Liver (tissue), 9 donors: ENCODE measurements around the gene RMRP. TPM values are rescaled to one million over a fixed set of nuclear protein-coding genes. Genes with fewer than 3 reads are reported as not detected.
A peak's percentile ranks its signal among the peaks of the same experiment; 100 is the strongest.

Source experiments
- DNase-seq: peaks from one replicate; pipeline ENCODE4 v3.0.0-alpha.2; 2017; ENCODE audit warnings: low spot score
- H3K27ac ChIP-seq, 2 donors: one replicate each; pipeline ENCODE4 v1.7.0; 2013; ENCODE audit warnings: inconsistent platforms in 2 of 2, low read length in 2 of 2, control low read depth in 1 of 2, low read depth in 1 of 2, mild to moderate bottlenecking in 1 of 2
- H3K27me3 ChIP-seq, 4 donors: one replicate each; pipeline versions ENCODE4 v1.6.1 to v1.7.0; 2013; ENCODE audit warnings: low read length in 3 of 4, inconsistent platforms in 1 of 4, mild to moderate bottlenecking in 1 of 4, moderate library complexity in 1 of 4; ENCODE audit not compliant: control insufficient read depth in 4 of 4, insufficient read depth in 4 of 4
- H3K36me3 ChIP-seq, 4 donors: one replicate each; pipeline versions ENCODE4 v1.6.1 to v1.7.0; 2013; ENCODE audit warnings: low read length in 3 of 4, mild to moderate bottlenecking in 3 of 4, low read depth in 1 of 4, moderate library complexity in 1 of 4; ENCODE audit not compliant: control insufficient read depth in 4 of 4, insufficient read depth in 3 of 4
- H3K4me1 ChIP-seq, 4 donors: one replicate each; pipeline versions ENCODE4 v1.6.1 to v1.7.0; 2013; ENCODE audit warnings: low read length in 3 of 4, mild to moderate bottlenecking in 3 of 4, moderate library complexity in 1 of 4; ENCODE audit not compliant: control insufficient read depth in 4 of 4, insufficient read depth in 4 of 4
- H3K4me3 ChIP-seq, 3 donors: one replicate each; pipeline versions ENCODE4 v1.6.1 to v1.7.0; 2013; ENCODE audit warnings: low read length in 3 of 3, control low read depth in 1 of 3, low read depth in 1 of 3, mild to moderate bottlenecking in 1 of 3
- H3K9ac ChIP-seq, 2 donors: one replicate each; pipeline ENCODE4 v1.7.0; 2013; ENCODE audit warnings: low read length in 2 of 2, mild to moderate bottlenecking in 2 of 2, moderate library complexity in 2 of 2, control low read depth in 1 of 2, low read depth in 1 of 2
- H3K9me3 ChIP-seq, 4 donors: one replicate each; pipeline versions ENCODE4 v1.6.1 to v1.7.0; 2013; ENCODE audit warnings: low read length in 3 of 4; ENCODE audit not compliant: control insufficient read depth in 4 of 4
- EGR1 ChIP-seq, 2 donors: IDR thresholded peaks; 2 replicates each; pipeline ENCODE4 v1.6.1; 2016 to 2018; ENCODE audit warnings: antibody characterized with exemption in 2 of 2, low read depth in 2 of 2
- FOXA1 ChIP-seq: IDR thresholded peaks from 2 replicates; pipeline ENCODE4 v1.6.1; 2016; ENCODE audit warnings: antibody characterized with exemption
- FOXA2 ChIP-seq: IDR thresholded peaks from 2 replicates; pipeline ENCODE4 v1.6.1; 2016; ENCODE audit warnings: antibody characterized with exemption
- GABPA ChIP-seq, 2 donors: IDR thresholded peaks in 1 of 2; conservative IDR thresholded peaks in 1 of 2; 2 replicates each; pipeline ENCODE4 v1.6.1; 2016; ENCODE audit warnings: antibody characterized with exemption in 2 of 2, mild to moderate bottlenecking in 1 of 2, moderate library complexity in 1 of 2
- HNF4A ChIP-seq, 2 donors: conservative IDR thresholded peaks; 2 replicates each; pipeline ENCODE4 v1.6.1; 2016; ENCODE audit warnings: antibody characterized with exemption in 2 of 2, mild to moderate bottlenecking in 2 of 2
- HNF4G ChIP-seq: IDR thresholded peaks from 2 replicates; pipeline ENCODE4 v1.6.1; 2016; ENCODE audit warnings: antibody characterized with exemption
- NR2F2 ChIP-seq: IDR thresholded peaks from 2 replicates; pipeline ENCODE4 v1.6.1; 2016; ENCODE audit warnings: antibody characterized with exemption
- RAD21 ChIP-seq, 2 donors: IDR thresholded peaks; 2 replicates each; pipeline ENCODE4 v1.6.1; 2016; ENCODE audit warnings: antibody characterized with exemption in 2 of 2, mild to moderate bottlenecking in 2 of 2
- RXRA ChIP-seq, 2 donors: IDR thresholded peaks; 2 replicates each; pipeline ENCODE4 v1.6.1; 2017 to 2018; ENCODE audit warnings: antibody characterized with exemption in 2 of 2, mild to moderate bottlenecking in 1 of 2
- TAF1 ChIP-seq: conservative IDR thresholded peaks from 2 replicates; pipeline ENCODE4 v1.6.1; 2016; ENCODE audit warnings: antibody characterized with exemption, mild to moderate bottlenecking
- YY1 ChIP-seq: IDR thresholded peaks from 2 replicates; pipeline ENCODE4 v1.6.1; 2016; ENCODE audit warnings: antibody characterized with exemption, mild to moderate bottlenecking
- WGBS: extraction: QIAGEN DNeasy Blood & Tissue Kit; methylation state at CpG from one replicate; pipeline ENCODE4 v1.1.7; 2013; 5-methylcytosine and 5-hydroxymethylcytosine counted together
- polyA plus RNA-seq, 2 donors: library from polyadenylated mRNA; stranded (reverse) in 1 of 2; unstranded in 1 of 2; fragments of 200-250 nt in 1 of 2; fragments of >200 nt in 1 of 2; fragmentation: Nextera tagmentation in 1 of 2; extraction: Ambion mirVana in 1 of 2; gene quantifications; one replicate each; pipeline versions ENCODE4 v1.2.1 to v1.2.3, GENCODE V29; 2013 to 2015
- total RNA-seq, 2 donors: library from RNA; depleted of rRNA; stranded (reverse); fragments of >200 nt; gene quantifications; one replicate each; pipeline ENCODE4 v1.2.3, GENCODE V29; 2014
- TF ChIP-seq, protein P1 (sequence below): IDR thresholded peaks from 2 replicates; pipeline ENCODE4 v1.6.1; 2016; ENCODE audit warnings: antibody characterized with exemption
- TF ChIP-seq, protein P2 (sequence below): IDR thresholded peaks from 2 replicates; pipeline ENCODE4 v1.6.1; 2016; ENCODE audit warnings: antibody characterized with exemption, mild to moderate bottlenecking
- TF ChIP-seq, protein P3 (sequence below): IDR thresholded peaks from 2 replicates; pipeline ENCODE4 v1.6.1; 2016; ENCODE audit warnings: antibody characterized with exemption
- TF ChIP-seq, protein P4 (sequence below): fragments of 150-350 bp; IDR thresholded peaks from 2 replicates; pipeline ENCODE4 v1.5.1; 2017; ENCODE audit warnings: improper control_type of control experiment, low read depth, low read length; ENCODE audit not compliant: missing input control
- donor health status: healthy.
- donor health status: healthy.
- donor health status: healthy.
- donor health status: healthy.
- donor health status: healthy.

Gene RMRP
- total and polyA plus RNA-seq, 4 donors, result 5.3 to 67,037 (median 2,677) TPM

DNA sequence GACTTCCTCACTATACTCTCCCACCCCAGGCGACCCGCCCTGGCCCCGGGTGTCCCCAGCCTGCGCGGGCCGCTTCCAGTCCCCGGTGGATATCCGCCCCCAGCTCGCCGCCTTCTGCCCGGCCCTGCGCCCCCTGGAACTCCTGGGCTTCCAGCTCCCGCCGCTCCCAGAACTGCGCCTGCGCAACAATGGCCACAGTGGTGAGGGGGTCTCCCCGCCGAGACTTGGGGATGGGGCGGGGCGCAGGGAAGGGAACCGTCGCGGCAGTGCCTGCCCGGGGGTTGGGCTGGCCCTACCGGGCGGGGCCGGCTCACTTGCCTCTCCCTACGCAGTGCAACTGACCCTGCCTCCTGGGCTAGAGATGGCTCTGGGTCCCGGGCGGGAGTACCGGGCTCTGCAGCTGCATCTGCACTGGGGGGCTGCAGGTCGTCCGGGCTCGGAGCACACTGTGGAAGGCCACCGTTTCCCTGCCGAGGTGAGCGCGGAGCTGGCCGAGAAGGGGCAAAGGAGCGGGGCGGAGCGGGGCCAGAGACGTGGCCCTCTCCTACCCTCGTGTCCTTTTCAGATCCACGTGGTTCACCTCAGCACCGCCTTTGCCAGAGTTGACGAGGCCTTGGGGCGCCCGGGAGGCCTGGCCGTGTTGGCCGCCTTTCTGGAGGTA is 18.0 kb upstream of the RMRP start (continued):
- TF ChIP-seq, protein P1, sequence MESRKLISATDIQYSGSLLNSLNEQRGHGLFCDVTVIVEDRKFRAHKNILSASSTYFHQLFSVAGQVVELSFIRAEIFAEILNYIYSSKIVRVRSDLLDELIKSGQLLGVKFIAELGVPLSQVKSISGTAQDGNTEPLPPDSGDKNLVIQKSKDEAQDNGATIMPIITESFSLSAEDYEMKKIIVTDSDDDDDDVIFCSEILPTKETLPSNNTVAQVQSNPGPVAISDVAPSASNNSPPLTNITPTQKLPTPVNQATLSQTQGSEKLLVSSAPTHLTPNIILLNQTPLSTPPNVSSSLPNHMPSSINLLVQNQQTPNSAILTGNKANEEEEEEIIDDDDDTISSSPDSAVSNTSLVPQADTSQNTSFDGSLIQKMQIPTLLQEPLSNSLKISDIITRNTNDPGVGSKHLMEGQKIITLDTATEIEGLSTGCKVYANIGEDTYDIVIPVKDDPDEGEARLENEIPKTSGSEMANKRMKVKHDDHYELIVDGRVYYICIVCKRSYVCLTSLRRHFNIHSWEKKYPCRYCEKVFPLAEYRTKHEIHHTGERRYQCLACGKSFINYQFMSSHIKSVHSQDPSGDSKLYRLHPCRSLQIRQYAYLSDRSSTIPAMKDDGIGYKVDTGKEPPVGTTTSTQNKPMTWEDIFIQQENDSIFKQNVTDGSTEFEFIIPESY, result no peak
- TF ChIP-seq, protein P2, sequence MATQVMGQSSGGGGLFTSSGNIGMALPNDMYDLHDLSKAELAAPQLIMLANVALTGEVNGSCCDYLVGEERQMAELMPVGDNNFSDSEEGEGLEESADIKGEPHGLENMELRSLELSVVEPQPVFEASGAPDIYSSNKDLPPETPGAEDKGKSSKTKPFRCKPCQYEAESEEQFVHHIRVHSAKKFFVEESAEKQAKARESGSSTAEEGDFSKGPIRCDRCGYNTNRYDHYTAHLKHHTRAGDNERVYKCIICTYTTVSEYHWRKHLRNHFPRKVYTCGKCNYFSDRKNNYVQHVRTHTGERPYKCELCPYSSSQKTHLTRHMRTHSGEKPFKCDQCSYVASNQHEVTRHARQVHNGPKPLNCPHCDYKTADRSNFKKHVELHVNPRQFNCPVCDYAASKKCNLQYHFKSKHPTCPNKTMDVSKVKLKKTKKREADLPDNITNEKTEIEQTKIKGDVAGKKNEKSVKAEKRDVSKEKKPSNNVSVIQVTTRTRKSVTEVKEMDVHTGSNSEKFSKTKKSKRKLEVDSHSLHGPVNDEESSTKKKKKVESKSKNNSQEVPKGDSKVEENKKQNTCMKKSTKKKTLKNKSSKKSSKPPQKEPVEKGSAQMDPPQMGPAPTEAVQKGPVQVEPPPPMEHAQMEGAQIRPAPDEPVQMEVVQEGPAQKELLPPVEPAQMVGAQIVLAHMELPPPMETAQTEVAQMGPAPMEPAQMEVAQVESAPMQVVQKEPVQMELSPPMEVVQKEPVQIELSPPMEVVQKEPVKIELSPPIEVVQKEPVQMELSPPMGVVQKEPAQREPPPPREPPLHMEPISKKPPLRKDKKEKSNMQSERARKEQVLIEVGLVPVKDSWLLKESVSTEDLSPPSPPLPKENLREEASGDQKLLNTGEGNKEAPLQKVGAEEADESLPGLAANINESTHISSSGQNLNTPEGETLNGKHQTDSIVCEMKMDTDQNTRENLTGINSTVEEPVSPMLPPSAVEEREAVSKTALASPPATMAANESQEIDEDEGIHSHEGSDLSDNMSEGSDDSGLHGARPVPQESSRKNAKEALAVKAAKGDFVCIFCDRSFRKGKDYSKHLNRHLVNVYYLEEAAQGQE, result no peak
- TF ChIP-seq NR2F2 (no peak), EGR1 (IDR thresholded peaks at IDR 0.05; ENCODE audit: low read depth in 2 of 2) (no peak), HNF4G (no peak), TAF1 (no peak)

DNA sequence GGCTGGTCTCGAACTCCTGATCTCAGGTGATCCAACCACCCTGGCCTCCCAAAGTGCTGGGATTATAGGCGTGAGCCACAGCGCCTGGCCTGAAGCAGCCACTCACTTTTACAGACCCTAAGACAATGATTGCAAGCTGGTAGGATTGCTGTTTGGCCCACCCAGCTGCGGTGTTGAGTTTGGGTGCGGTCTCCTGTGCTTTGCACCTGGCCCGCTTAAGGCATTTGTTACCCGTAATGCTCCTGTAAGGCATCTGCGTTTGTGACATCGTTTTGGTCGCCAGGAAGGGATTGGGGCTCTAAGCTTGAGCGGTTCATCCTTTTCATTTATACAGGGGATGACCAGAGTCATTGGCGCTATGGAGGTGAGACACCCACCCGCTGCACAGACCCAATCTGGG is 17.4 kb upstream of the RMRP start:
- no peak for DNase-seq

More for the DNA sequence above, 17.4 kb upstream of the RMRP start:
- no peaks in the 10 kb centered on the region for H3K9me3 ChIP-seq
- no peak overlapping the region for H3K27ac ChIP-seq
- no peaks in the 10 kb centered on the region for H3K27me3 ChIP-seq
- TF ChIP-seq, protein P3, sequence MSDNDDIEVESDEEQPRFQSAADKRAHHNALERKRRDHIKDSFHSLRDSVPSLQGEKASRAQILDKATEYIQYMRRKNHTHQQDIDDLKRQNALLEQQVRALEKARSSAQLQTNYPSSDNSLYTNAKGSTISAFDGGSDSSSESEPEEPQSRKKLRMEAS, result no peak
- TF ChIP-seq NR2F2 (no peak), FOXA1 (no peak), EGR1 (IDR thresholded peaks at IDR 0.05; ENCODE audit: low read depth in 2 of 2) (no peak), YY1 (no peak), TAF1 (no peak), HNF4A (conservative IDR thresholded peaks at IDR 0.05) (no peak), FOXA2 (no peak), RXRA (IDR thresholded peaks at IDR 0.05) (no peak), HNF4G (no peak), GABPA (IDR thresholded peaks at IDR 0.05 in 1 of 2, conservative IDR thresholded peaks at IDR 0.05 in 1 of 2) (no peak), RAD21 (IDR thresholded peaks at IDR 0.05) (no peak)
- TF ChIP-seq, protein P4, sequence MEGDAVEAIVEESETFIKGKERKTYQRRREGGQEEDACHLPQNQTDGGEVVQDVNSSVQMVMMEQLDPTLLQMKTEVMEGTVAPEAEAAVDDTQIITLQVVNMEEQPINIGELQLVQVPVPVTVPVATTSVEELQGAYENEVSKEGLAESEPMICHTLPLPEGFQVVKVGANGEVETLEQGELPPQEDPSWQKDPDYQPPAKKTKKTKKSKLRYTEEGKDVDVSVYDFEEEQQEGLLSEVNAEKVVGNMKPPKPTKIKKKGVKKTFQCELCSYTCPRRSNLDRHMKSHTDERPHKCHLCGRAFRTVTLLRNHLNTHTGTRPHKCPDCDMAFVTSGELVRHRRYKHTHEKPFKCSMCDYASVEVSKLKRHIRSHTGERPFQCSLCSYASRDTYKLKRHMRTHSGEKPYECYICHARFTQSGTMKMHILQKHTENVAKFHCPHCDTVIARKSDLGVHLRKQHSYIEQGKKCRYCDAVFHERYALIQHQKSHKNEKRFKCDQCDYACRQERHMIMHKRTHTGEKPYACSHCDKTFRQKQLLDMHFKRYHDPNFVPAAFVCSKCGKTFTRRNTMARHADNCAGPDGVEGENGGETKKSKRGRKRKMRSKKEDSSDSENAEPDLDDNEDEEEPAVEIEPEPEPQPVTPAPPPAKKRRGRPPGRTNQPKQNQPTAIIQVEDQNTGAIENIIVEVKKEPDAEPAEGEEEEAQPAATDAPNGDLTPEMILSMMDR, result no peak
- TF ChIP-seq, protein P2, result no peak
- peak overlapping the region in 1 of 3 donors; percentile 50 for H3K4me3 ChIP-seq
- no peak overlapping the region for H3K9ac ChIP-seq
- peaks cover 0 to 8% (median 7%) of the 10 kb centered on the region in 4 donors for H3K4me1 ChIP-seq
- WGBS, result 47% methylated on average over 13 of the region's 13 CpGs
- no peaks in the 10 kb centered on the region for H3K36me3 ChIP-seq
